GM12892 (cell line): ENCODE results near the gene SLC24A3.

Experiments
- POLR2A ChIP-seq: IDR thresholded peaks from 2 replicates; pipeline ENCODE4 v1.6.1; 2011; ENCODE audit warnings: low read depth, low read length, control low read depth
- POLR2AphosphoS5 ChIP-seq: IDR thresholded peaks from 2 replicates; pipeline ENCODE4 v1.6.1; 2011; ENCODE audit warnings: low read depth, low read length, control low read depth

DNA sequence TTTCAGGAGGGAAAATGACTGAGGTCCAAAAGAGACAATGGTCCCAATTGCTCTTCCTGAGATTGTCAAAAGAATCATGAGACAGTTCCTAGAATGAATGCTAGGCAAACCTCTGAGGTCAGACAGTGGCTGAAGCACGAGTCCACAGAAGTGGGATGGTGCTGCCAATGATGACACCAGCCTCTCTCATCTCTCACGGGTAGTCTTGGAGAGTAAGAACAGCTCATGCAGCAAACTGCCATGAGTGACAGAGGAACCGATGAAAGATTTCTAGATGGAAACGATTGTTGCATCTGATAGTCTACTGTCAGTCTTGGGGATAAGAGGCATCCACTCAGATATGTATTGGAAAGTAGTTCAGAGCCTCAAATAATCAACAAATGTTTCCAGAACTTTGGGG is 188.7 kb downstream of the SLC24A3 start:
- TF ChIP-seq POLR2AphosphoS5 (no peak), POLR2A (no peak)
